Measurements from ENCODE around the gene TGFA.

The TGFA gene

GRCh38 chr2:70418514-70418913 lies 135.1 kb downstream of the TGFA start:
- no peak for DNase-seq (ENCODE audit: low read depth in 2 of 2)

- DNase-seq (ENCODE audit: low read depth in 2 of 2): no peak
Measured at GRCh38 chr2:70417011-70417410, 136.6 kb downstream of the TGFA start.

GRCh38 chr2:70412294-70413070 lies 141.1 kb downstream of the TGFA start:
- DNase-seq (ENCODE audit: low read depth in 2 of 2): no peak

GRCh38 chr2:70411483-70412125 lies 142.0 kb downstream of the TGFA start:
- DNase-seq (ENCODE audit: low read depth in 2 of 2): no peak

GRCh38 chr2:70403267-70404053 lies 150.2 kb downstream of the TGFA start:
- no peak for DNase-seq (ENCODE audit: low read depth in 2 of 2)

- no peak for DNase-seq (ENCODE audit: low read depth in 2 of 2)
Measured at GRCh38 chr2:70400539-70400938, 153.1 kb downstream of the TGFA start.

- DNase-seq (ENCODE audit: low read depth in 2 of 2): no peak
Measured at GRCh38 chr2:70399046-70399445, 154.6 kb downstream of the TGFA start.
